Heart left ventricle (tissue), 16 donors: ENCODE measurements around the gene CALU. TPM values are rescaled to one million over a fixed set of nuclear protein-coding genes. Genes with fewer than 3 reads are reported as not detected.

Source experiments
- ATAC-seq, 4 donors: fragments of 200-7000 bp; cut with Tn5 transposase; one replicate each; pipeline ENCODE4 v1.9.1; 2020 to 2022; ENCODE audit warnings: moderate library complexity in 4 of 4, mild to moderate bottlenecking in 3 of 4, moderate number of reproducible peaks in 1 of 4
- DNase-seq, 5 donors: peaks; one replicate each; pipeline ENCODE4 v3.0.0-alpha.2; 2020
- H3K27ac ChIP-seq, 12 donors: fragments of 200-600 bp; sonication (generic) in 4 of 12; one replicate each; pipeline versions ENCODE4 v1.5.0 to v1.8.0; 2016 to 2022; ENCODE audit warnings: mild to moderate bottlenecking in 2 of 12
- H3K27me3 ChIP-seq, 9 donors: fragments of 200-600 bp; sonication (generic) in 2 of 9; one replicate each; pipeline versions ENCODE4 v1.5.1 to v1.8.0; 2016 to 2022; ENCODE audit warnings: mild to moderate bottlenecking in 3 of 9
- H3K36me3 ChIP-seq, 9 donors: fragments of 200-600 bp; sonication (generic) in 2 of 9; one replicate each; pipeline versions ENCODE4 v1.5.0 to v1.8.0; 2018 to 2022; ENCODE audit warnings: mild to moderate bottlenecking in 2 of 9
- H3K4me1 ChIP-seq, 12 donors: fragments of 200-600 bp; sonication (generic) in 4 of 12; one replicate each; pipeline versions ENCODE4 v1.5.0 to v1.8.0; 2016 to 2022; ENCODE audit warnings: mild to moderate bottlenecking in 3 of 12
- H3K4me3 ChIP-seq, 12 donors: fragments of 200-600 bp; sonication (generic) in 4 of 12; one replicate each; pipeline versions ENCODE4 v1.5.0 to v1.8.0; 2017 to 2022; ENCODE audit warnings: mild to moderate bottlenecking in 9 of 12, moderate library complexity in 4 of 12
- H3K9me3 ChIP-seq, 12 donors: fragments of 200-600 bp; sonication (generic) in 4 of 12; one replicate each; pipeline versions ENCODE4 v1.5.0 to v1.8.0; 2016 to 2022; ENCODE audit warnings: mild to moderate bottlenecking in 1 of 12
- POLR2A ChIP-seq, 2 donors: fragments of 450-650 bp; IDR thresholded peaks; one replicate each; pipeline ENCODE4 v1.6.1; 2017; ENCODE audit warnings: antibody characterized with exemption in 2 of 2, mild to moderate bottlenecking in 2 of 2, moderate library complexity in 2 of 2
- WGBS, 4 donors: extraction: QIAGEN DNeasy Blood & Tissue Kit in 2 of 4; methylation state at CpG; one replicate each; pipeline versions ENCODE4 v1.1.5 to v1.1.7; 2013 to 2018; 5-methylcytosine and 5-hydroxymethylcytosine counted together
- intact Hi-C, 10 donors: fragments of 100-400 bp; cut with DNase I; formaldehyde crosslinking; loops; one replicate each; pipeline versions ENCODE4 v1.11.1 to v1.14.2; 2022
- polyA plus RNA-seq, 2 donors: library from polyadenylated mRNA; stranded (reverse); fragments of 200-250 nt; gene quantifications; one replicate each; pipeline ENCODE4 v1.2.3, GENCODE V29; 2013
- total RNA-seq, 9 donors: library from RNA; depleted of rRNA in 2 of 9; stranded (reverse); fragments of >200 nt in 2 of 9; fragmentation: NEBNext Ultra II Directional in 3 of 9; extraction: Animal tissue kit (Norgen Biotek cat#: 25700) in 3 of 9; gene quantifications; one replicate each; pipeline versions ENCODE4 v1.1.0 to v1.2.4, GENCODE V29; 2016 to 2023
- TF ChIP-seq, protein P1 (sequence below), 12 donors: fragments of 200-600 bp; sonication (generic) in 4 of 12; IDR thresholded peaks; one replicate each; pipeline versions ENCODE4 v1.5.0 to v1.8.0; 2018 to 2022; ENCODE audit warnings: antibody characterized with exemption in 12 of 12, mild to moderate bottlenecking in 5 of 12
- donor health status: ischemic (EF 13 %, LVEDD 7.1; RV severe dilation, severe dysfunction).
- donor health status: healthy with polysubstance abuse.
- donor health status: DM: no; HTN: yes; CAD: no.
- donor health status: DM: no; HTN: no; CAD: no.
- donor health status: ischemic (EF 25% LVEDD 6.9; RV normal size, moderate dysfunction).
- donor health status: ischemic (EF 25% LVEDD 5.7; RV mildly dilated, moderate dysfunction).
- donor health status: healthy.
- donor health status: DM: yes; HTN: yes; CAD: no.
- donor health status: ischemic (EF 35%, LVEDD 5.7; RV mildly dilated, moderate dysfunction).
- donor health status: nonischemic (EF 11% LVEDD 7.7; RV severe dilation, severe dysfunction).
- donor health status: DM: yes; HTN: yes; CAD: no.
- donor health status: PGD.
- donor health status: ischemic (EF 29% LVEDD 5.4; RV normal size, mild dysfunction).
- donor health status: nonischemic (EF 23%, LVEDD 6.1; RV moderate dilation, normal function).

CALU gene
- total and polyA plus RNA-seq, 11 donors, result 51.4 to 689 (median 257) TPM

DNA sequence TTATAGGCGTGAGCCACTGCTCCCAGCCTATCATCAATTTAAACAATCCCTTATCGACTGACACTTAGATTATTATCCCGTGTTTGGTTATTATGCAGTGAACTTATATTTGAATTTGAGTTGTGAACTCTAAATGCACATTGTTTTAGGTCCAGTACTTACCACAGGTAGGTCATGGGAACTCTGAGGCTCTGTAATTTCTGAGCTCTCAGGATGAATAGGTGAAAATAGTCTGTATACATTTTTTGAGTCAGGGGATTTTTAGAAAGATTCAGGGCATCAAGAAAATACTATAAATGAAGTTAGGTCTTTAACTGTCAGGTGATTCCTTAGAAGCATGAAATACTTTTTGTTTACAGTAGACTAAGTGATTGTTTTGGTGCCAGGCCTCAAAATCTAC is 61.4 kb downstream of the CALU start:
- 90 to 97% (median 95%) methylated on average over 3 of the region's 3 CpGs for WGBS, 4 donors
- no peaks in the 10 kb centered on the region for H3K27me3 ChIP-seq
- ATAC-seq (no peak), DNase-seq (no peak)
- TF ChIP-seq POLR2A (IDR thresholded peaks at IDR 0.05), result no peak
- TF ChIP-seq, protein P1, sequence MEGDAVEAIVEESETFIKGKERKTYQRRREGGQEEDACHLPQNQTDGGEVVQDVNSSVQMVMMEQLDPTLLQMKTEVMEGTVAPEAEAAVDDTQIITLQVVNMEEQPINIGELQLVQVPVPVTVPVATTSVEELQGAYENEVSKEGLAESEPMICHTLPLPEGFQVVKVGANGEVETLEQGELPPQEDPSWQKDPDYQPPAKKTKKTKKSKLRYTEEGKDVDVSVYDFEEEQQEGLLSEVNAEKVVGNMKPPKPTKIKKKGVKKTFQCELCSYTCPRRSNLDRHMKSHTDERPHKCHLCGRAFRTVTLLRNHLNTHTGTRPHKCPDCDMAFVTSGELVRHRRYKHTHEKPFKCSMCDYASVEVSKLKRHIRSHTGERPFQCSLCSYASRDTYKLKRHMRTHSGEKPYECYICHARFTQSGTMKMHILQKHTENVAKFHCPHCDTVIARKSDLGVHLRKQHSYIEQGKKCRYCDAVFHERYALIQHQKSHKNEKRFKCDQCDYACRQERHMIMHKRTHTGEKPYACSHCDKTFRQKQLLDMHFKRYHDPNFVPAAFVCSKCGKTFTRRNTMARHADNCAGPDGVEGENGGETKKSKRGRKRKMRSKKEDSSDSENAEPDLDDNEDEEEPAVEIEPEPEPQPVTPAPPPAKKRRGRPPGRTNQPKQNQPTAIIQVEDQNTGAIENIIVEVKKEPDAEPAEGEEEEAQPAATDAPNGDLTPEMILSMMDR (IDR thresholded peaks at IDR 0.05), result no peak
- no peak overlapping the region for H3K27ac ChIP-seq
- intact Hi-C loops, result no loop called here
- no peaks in the 10 kb centered on the region for H3K4me1 ChIP-seq
- no peaks in the 10 kb centered on the region for H3K9me3 ChIP-seq
- H3K4me3 ChIP-seq, result no peak overlapping the region
- H3K36me3 ChIP-seq, result peaks cover 0 to 10% (median 4%) of the 10 kb centered on the region in 9 donors

DNA sequence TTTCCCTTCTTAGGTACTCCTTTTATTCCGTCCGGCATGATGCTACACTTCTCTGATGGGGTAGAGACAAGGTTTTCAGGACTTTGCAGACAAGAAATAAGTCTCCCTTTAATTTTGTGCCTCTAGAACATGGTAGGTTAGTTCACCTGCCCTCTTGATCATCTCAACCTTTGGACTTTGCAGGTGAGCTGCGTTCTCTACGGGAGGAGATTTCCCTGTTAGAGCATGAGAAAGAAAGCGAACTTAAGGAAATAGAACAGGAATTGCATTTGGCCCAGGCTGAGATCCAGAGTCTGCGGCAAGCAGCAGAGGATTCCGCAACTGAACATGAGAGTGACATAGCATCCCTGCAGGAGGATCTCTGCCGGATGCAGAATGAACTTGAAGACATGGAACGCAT is 61.8 kb downstream of the CALU start:
- intact Hi-C loops, result no loop called here
- whole genome bisulfite sequencing, 4 donors, result 92 to 97% (median 96%) methylated on average over 9 of the region's 9 CpGs
- H3K9me3 ChIP-seq, result no peaks in the 10 kb centered on the region

DNA sequence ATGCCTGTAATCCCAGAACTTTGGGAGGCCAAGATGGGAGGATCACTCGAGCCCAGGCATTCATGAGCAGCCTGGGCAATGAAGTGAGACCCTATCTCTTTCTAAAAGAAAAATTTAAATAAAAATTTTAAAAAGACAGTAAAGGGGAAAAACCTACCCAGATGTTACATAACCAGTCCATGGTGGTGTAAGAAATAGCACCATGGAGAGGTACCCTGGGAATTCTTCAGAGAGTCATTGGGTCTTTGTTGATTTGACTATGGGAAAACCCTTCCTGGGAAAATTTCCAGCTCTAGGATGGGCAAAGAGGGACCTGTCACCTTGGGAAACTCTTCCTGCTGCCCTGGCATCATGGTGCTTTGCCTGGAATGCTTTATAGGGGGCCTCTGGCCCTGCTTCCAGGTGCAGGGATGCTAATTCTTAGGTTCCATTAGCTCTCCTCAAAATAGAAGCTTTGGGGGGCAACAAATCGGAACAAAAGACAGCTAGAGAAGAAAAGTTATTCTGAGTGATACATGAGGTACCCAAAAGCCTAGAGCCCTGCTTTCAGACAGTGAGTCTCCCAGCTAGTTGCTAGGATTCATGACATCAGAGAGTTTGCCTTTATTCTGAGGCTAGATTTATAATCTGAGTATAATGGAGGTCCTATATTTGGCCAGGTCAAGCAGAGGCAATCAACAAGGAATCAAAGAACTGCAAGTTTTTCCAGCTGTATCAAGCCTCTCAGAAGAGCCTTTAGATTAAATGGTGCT is 62.7 kb downstream of the CALU start:
- no peak for ATAC-seq
- WGBS, 4 donors, result 87 to 95% (median 94%) methylated on average over 2 of the region's 2 CpGs

More for the DNA sequence above, 61.8 kb downstream of the CALU start:
- Histone ChIP-seq H3K4me1 (no peaks in the 10 kb centered on the region), H3K36me3 (peaks cover 0 to 14% (median 5%) of the 10 kb centered on the region in 9 donors), H3K27ac (no peak overlapping the region), H3K4me3 (no peak overlapping the region), H3K27me3 (no peaks in the 10 kb centered on the region)
- TF ChIP-seq, protein P1 (IDR thresholded peaks at IDR 0.05), result no peak
- no peak for TF ChIP-seq POLR2A (IDR thresholded peaks at IDR 0.05)
- DNase-seq (no peak), ATAC-seq (no peak)

DNA sequence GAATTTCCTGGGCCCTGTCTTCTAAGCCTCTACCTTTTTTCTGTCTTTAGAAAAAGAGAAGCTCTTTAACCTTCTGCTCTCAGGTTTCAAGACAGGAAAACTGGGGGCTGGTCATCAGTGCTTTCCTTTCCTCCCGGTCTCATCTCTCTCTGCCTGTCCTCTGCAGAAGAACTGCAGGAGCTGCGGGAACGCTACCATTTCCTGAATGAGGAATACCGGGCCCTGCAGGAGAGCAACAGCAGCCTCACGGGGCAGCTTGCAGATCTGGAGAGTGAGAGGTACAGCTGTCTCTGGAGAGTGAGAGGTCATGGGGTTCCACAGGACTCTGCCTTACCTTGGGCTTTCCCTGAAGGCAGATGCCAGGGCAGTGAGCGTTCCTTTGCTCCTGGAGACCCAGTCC is 65.3 kb downstream of the CALU start:
- no peak overlapping the region for H3K4me3 ChIP-seq
- DNase-seq (no peak), ATAC-seq (no peak)
- no peaks in the 10 kb centered on the region for H3K27me3 ChIP-seq
- TF ChIP-seq, protein P1 (IDR thresholded peaks at IDR 0.05), result no peak
- TF ChIP-seq POLR2A (IDR thresholded peaks at IDR 0.05), result no peak
- intact Hi-C loops, result no loop called here
- WGBS, 4 donors, result 75 to 84% (median 80%) methylated on average over 5 to 6 of the region's 6 CpGs
- H3K9me3 ChIP-seq, result no peaks in the 10 kb centered on the region
- peaks cover 0 to 17% (median 5%) of the 10 kb centered on the region in 9 donors for H3K36me3 ChIP-seq
- H3K27ac ChIP-seq, result no peak overlapping the region
- H3K4me1 ChIP-seq, result no peaks in the 10 kb centered on the region

More for the DNA sequence above, 62.7 kb downstream of the CALU start:
- no peak for TF ChIP-seq POLR2A (IDR thresholded peaks at IDR 0.05)
- TF ChIP-seq, protein P1 (IDR thresholded peaks at IDR 0.05), result no peak
- Histone ChIP-seq H3K27me3 (no peaks in the 10 kb centered on the region), H3K4me3 (no peak overlapping the region), H3K27ac (no peak overlapping the region), H3K36me3 (peaks cover 0 to 17% (median 5%) of the 10 kb centered on the region in 9 donors), H3K9me3 (no peaks in the 10 kb centered on the region), H3K4me1 (no peaks in the 10 kb centered on the region)
- DNase-seq, result no peak
- intact Hi-C loops, result no loop called here
